Measurements from ENCODE around the gene UNC93B1. TPM values are rescaled to one million over a fixed set of nuclear protein-coding genes. Genes with fewer than 3 reads are reported as not detected.

Gene UNC93B1
- total and polyA plus RNA-seq, 8 donors: 13.0 to 36.5 (median 17.5) TPM

DNA sequence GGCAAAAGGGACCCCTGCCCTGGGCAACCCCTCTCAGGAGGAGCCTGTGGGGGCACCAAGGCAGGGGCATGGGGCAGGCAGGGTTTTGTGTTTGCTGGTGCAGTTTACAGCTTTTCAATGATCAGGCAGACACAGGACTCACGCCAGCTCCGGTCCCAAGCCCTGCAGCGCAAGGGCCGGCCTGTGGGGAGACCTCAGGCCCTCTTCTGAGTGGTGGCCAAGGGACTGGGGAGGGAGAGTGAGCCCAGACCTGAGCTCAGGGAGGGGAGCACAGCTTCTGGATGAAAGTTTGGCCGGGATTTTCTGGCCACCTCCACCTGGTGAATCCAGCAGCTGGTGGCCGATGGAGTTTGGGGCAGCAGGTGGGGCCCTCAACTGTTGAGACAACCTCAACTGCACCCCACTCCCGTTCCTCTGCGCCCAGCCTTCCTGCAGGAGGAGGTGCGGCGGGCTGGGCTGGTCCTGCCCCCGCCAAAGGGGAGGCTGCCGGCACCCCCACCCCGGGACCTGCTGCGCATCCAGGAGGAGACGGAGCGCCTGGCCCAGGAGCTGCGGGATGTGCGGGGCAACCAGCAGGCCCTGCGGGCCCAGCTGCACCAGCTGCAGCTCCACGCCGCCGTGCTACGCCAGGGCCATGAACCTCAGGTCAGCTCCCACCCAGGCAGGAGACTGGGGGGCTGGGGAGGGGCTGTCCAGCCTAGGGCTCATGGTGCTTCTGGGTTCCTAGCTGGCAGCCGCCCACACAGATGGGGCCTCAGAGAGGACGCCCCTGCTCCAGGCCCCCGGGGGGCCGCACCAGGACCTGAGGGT, 38.5 kb upstream of the UNC93B1 start:
- FAIRE-seq (no peak), DNase-seq (peak in 5 of 6 donors; percentile 28 to 84 (median 52)), ATAC-seq (no peak)
- intact Hi-C loops (cut with DNase I): loop anchor here in 1 of 3 donors (10.0 kb wide), 1 partner anchor 162 kb away; no protein-coding TSS in a partner anchor
- Histone ChIP-seq H3K9me3 (no peaks in the 10 kb centered on the region), H3K27me3 (no peaks in the 10 kb centered on the region), H3K4me3 (peak overlapping the region in 2 of 4 donors; percentile 57 to 70), H3K27ac (peak overlapping the region; percentile 11 to 92 (median 50)), H3K4me1 (peaks cover 12 to 37% (median 33%) of the 10 kb centered on the region in 3 donors), H3K36me3 (peaks cover 0 to 10% (median 9%) of the 10 kb centered on the region in 3 donors)
- whole genome bisulfite sequencing, 2 donors: 43 to 49% methylated on average over 26 to 27 of the region's 27 CpGs
- TF ChIP-seq, protein P1, sequence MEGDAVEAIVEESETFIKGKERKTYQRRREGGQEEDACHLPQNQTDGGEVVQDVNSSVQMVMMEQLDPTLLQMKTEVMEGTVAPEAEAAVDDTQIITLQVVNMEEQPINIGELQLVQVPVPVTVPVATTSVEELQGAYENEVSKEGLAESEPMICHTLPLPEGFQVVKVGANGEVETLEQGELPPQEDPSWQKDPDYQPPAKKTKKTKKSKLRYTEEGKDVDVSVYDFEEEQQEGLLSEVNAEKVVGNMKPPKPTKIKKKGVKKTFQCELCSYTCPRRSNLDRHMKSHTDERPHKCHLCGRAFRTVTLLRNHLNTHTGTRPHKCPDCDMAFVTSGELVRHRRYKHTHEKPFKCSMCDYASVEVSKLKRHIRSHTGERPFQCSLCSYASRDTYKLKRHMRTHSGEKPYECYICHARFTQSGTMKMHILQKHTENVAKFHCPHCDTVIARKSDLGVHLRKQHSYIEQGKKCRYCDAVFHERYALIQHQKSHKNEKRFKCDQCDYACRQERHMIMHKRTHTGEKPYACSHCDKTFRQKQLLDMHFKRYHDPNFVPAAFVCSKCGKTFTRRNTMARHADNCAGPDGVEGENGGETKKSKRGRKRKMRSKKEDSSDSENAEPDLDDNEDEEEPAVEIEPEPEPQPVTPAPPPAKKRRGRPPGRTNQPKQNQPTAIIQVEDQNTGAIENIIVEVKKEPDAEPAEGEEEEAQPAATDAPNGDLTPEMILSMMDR (IDR thresholded peaks at IDR 0.05): no peak

DNA sequence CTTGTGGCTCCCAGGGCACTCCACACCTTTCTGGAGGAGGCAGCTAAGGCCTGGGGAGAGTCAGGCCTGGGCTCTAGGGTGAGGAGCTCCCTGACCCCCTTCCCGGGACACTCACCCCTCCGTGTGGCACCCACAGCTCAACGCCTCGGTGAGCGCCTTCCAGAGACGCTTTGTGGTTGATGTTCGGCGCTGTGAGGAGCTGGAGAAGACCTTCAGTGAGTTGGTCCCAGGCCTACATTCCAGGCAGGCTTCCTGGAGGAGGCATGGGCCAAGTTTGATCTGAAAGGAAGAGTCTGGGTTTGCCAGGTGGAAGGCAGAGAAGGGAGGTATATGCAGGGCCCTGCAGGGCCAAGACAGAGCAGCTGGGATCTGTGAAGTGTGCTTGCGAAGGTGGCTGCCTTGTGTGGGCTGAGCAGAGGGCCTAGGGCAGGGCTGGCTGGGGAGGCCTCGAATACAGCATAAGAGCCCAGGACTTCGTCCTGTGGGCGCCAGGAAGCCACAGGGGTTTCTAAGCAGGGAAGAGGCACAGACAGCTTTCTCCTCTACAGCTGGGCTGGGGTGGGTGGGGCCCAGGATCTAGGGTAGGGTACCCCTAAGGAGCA, 37.8 kb upstream of the UNC93B1 start:
- Histone ChIP-seq H3K9me3 (no peaks in the 10 kb centered on the region), H3K36me3 (peaks cover 0 to 10% (median 9%) of the 10 kb centered on the region in 3 donors), H3K27me3 (no peaks in the 10 kb centered on the region), H3K4me3 (peak overlapping the region in 2 of 4 donors; percentile 57 to 70), H3K4me1 (peaks cover 19 to 44% (median 40%) of the 10 kb centered on the region in 3 donors), H3K27ac (peak overlapping the region; percentile 89 to 95 (median 92))
- 43 to 57% methylated on average over 12 of the region's 12 CpGs for WGBS, 2 donors
- TF ChIP-seq, protein P1 (IDR thresholded peaks at IDR 0.05): no peak
- DNase-seq: no peak
- no peak for FAIRE-seq
- ATAC-seq: no peak
- intact Hi-C loops (cut with DNase I): loop anchor here in 1 of 3 donors (10.0 kb wide), 1 partner anchor 163 kb away; no protein-coding TSS in a partner anchor

DNA sequence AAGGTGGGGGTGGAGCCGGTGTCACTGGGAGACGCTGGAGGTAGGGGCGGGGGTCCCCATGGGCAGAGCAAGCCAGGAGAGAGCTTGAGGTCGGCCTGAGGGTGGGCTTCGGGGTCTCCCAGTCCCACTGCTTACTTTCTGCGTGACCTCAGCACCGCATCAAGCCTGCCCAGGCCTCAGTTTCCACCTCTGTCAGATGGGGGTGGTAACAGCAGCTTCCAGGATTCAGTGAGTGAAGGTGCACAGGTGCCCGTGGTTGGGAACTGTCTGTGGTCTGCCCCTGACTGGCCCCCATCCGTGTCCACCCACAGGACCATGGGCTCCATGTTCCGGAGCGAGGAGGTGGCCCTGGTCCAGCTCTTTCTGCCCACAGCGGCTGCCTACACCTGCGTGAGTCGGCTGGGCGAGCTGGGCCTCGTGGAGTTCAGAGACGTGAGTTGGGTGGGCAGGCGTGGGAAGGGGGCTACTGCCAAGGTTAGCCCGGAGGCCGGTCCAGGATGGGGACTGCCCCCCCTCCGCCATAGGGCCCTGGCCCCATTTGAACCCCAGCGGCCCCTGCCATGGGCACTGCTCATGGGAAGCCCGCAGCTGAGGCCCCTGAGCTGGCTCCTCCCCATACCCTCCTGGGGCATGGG, 37.2 kb upstream of the UNC93B1 start:
- no peak for FAIRE-seq
- Histone ChIP-seq H3K27ac (peak overlapping the region; percentile 89 to 95 (median 92)), H3K9me3 (no peaks in the 10 kb centered on the region), H3K4me1 (peaks cover 21 to 45% (median 37%) of the 10 kb centered on the region in 3 donors), H3K27me3 (no peaks in the 10 kb centered on the region), H3K4me3 (peak overlapping the region; percentile 39 to 72 (median 64)), H3K36me3 (peaks cover 0 to 10% (median 9%) of the 10 kb centered on the region in 3 donors)
- DNase-seq: peak; percentile 56 to 88 (median 75)
- ATAC-seq: peak; percentile 6 to 28 (median 13)
- TF ChIP-seq, protein P1 (IDR thresholded peaks at IDR 0.05): no peak
- intact Hi-C loops (cut with DNase I): loop anchor here in 1 of 3 donors (10.0 kb wide), 1 partner anchor 164 kb away; no protein-coding TSS in a partner anchor
- WGBS, 2 donors: 34 to 44% methylated on average over 20 to 23 of the region's 23 CpGs

DNA sequence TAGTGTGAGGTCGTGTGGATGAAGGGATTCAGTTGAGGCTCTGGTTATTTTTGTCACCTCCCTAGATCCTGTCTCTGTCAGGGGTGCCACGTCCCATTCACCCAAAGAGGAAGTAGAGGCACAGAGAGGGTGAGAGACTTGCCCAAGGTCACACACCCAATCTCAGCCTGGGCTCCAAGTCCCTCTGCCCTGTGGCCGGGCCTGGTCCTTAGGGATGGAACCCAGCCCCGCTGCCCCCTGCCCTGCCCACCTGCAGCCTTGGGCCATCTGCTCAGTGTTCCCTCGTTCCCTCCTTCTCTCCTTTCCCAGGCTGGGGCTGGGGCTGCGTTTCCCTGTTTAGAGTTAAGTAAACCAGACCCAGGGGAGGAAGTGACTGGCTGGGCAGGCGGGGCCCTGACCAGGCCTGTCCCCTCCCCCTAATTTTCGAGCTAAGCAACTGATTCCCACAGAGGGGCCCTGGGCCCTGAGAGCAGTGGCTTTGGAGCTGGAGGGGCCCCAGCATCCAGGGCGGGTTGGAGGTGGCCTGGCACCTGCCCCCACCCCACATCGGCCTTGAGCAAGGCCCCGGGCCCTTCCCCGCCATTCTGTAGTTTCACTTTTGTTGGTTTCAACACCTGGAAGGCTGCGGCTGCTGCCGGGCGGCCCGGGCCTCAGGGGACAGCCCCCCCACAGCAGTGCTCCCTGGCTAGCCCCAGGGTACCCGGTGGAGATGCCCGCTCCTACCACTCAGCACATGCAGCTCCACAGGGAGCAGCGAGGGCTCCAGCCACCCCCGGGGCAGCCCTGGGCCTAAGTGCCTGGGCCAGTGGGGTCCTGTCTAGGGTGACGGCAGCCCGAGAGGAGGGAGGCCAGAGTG, 36.4 kb upstream of the UNC93B1 start:
- ATAC-seq: peak; percentile 16 to 41 (median 32)
- peak overlapping the region; percentile 39 to 72 (median 64) for H3K4me3 ChIP-seq
- 7 to 8% methylated on average over 22 of the region's 22 CpGs for WGBS, 2 donors
- no peak for FAIRE-seq
- peak overlapping the region; percentile 89 to 95 (median 92) for H3K27ac ChIP-seq
- DNase-seq: peak; percentile 66 to 87 (median 75)
- TF ChIP-seq, protein P1 (IDR thresholded peaks at IDR 0.05): no peak
- H3K9me3 ChIP-seq: no peaks in the 10 kb centered on the region
- peaks cover 21 to 45% (median 37%) of the 10 kb centered on the region in 3 donors for H3K4me1 ChIP-seq
- no peaks in the 10 kb centered on the region for H3K27me3 ChIP-seq
- H3K36me3 ChIP-seq: peaks cover 0 to 8% (median 7%) of the 10 kb centered on the region in 3 donors
- intact Hi-C loops (cut with DNase I): loop anchor here in 1 of 3 donors (10.0 kb wide), 1 partner anchor 164 kb away; no protein-coding TSS in a partner anchor
